ENCODE data around the gene EXOC3L4.
"Not testable (repeated sequence)": the region's sequence is repeated elsewhere in the genome, so short reads cannot be mapped to it uniquely, and the experiment has no call there.

Gene EXOC3L4

DNA sequence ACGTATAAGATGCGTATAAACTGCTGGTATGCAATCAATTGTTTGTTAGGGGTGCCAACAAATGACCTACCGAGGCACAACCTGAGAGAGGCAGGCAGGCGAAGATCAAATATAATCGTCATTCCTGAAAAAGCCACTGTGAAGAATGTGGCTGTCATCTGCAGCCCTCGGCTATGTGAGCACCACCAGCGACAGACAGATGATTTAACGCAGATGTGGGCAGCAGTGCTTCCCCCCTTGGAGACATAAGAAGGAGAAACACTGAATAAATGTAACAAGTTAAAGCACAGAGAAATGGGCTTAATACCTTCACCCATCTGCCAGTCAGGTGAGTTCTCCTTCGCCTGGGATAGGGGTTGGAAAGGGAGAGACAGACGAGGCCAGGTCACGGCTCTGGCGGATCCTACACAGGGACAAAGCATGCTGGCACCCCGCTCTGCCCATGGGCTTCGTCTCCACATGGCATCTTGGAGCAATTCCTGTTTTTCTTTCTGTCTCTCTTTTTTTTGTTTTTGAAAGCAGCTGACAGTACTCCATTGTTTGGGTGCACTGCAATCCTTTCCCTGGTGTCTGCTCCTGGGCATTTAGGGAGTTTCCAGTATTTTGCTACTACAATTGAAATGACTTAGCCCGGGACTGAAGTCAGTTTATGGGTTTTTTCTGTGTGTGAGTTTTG lies 56.9 kb downstream of the EXOC3L4 start:
- no peak for DNase-seq (ENCODE audit: low read depth)

DNA sequence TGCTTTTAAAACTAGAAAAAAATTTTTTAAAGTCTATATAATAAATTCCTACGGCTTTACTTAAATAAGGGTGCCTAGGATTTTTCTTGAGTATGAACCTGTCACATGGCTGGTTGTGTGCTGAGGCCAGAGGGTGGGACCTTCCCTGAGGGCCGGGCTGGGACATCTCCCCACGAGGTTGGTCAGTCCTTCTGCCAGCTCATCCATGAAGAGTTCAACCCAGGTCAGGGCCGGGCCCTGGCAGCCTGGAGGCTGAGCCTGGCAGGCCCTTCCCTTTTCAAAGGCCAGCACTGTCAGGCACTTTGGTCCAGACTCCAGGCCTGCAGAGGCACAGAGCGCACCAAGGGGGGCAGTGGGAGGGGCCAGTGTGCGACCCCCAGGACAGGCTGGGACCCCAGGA lies 60.5 kb downstream of the EXOC3L4 start:
- DNase-seq (ENCODE audit: low read depth) = no peak

DNA sequence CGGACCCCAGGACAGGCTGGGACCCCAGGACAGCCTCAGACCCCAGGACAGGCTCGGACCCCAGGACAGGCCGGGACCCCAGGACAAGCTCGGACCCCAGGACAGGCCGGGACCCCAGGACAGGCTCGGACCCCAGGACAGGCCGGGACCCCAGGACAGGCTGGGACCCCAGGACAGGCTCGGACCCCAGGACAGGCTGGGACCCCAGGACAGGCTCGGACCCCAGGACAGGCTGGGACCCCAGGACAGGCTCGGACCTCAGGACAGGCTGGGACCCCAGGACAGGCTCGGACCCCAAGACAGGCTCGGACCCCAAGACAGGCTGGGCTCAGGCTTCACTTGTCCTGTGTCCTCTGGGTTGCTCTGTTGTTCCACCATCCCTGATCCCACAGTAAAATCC lies 60.9 kb downstream of the EXOC3L4 start:
- DNase-seq (ENCODE audit: low read depth) = not testable (repeated sequence)

DNA sequence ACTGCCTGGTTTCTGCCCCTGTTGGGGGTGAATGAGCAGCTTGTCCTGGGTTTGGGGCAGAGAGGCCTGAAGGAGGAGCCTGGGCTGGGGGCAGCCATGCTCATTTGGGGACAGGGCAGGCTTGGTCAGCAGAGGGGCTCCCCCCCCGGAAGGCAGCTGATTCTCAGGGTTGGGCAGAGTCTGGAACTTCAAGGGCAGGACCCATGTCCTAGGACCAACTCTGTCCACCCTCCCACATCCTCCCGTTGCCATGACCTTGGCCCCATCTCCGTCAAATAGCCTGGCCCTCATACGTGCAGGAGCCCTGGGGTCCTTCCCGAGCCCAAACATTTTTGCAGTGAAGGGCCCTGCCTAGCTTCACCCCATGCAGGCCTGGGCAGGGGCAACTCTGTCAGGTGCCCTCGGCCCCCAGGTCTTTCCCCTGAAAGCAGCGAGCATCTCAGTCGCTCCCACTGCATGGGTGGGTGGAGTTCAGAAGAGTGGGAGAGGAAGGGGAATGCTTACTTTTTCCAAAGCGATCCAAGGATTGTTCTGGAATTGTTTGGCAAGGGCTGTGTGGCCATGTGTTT lies 61.4 kb downstream of the EXOC3L4 start:
- DNase-seq (ENCODE audit: low read depth) = no peak

DNA sequence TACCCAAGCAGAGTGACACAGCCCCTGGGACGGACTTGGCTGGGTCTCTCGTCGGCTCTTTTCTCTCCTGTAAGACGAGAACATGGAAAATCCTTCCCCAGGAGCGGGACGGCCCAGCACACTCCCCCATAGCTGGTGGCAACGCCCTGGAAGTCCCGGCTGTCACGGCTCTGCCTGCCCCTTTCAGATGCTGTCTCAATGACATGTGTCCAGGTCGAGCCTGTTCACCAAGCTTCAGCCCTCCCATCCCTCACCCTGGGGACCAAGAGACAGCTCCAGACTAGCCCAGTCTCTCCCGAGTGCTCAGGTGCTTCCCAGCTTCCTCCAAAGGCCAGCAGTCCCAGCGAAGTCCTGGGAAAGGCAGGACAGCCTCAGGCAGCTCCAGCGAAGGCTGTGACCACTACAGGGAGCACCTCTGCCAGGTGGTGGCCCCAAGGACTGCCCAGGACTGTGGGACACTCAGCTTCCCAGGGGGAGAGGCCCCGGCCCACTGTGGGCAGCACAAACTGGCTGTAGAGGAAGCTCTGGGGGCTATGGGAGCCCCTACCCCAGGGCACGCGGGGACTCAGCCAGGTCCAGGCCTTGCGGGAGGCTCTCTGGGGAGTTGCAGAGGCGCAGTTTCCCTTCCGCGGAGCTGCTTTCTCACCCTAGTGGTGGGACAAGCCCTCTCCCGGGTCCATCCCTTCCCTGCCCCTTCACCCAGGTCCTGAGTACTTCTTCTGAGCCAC lies 62.3 kb downstream of the EXOC3L4 start:
- no peak for DNase-seq (ENCODE audit: low read depth)

DNA sequence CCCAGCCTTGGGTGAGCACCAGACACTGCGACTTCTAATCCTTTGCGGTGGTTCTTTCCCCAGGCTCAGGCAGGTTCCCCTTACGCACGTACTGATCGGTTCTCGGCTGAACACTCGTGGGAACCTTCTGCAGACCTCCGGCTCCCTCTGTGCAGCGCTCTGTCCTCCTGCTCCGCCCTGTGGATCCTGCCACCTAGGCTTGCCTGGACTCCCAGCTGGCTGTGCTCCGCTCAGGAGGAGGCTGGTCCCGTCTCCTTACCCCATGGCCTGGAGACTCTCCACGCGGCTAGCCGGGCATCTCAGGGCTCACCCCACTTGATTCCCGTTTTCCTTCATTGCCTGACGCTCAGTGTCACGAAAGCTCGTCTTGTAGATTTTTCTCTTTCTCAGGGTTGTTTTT lies 63.4 kb downstream of the EXOC3L4 start:
- no peak for DNase-seq (ENCODE audit: low read depth)

DNA sequence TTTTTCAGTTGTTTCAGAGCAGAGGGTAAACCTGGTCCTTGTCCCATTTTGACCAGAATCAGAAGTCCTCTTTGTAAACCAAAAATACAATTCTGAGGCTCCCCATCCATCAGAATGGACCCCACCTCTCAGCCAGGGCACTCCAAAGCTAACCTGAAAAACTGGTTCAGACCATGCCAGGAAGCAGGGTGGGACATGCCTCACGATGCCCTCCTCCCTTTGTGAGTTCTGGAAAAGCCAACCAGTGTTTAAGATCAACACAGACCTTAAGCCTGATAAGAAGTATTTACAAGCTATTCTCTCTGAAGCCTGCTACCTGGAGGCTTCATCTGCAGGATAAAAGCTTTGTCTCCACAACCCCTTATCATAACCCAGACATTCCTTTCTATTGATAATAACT lies 64.2 kb downstream of the EXOC3L4 start:
- no peak for DNase-seq (ENCODE audit: low read depth)
